GM21717 (cell line): ENCODE data around the gene SLC16A8.
"Not testable (repeated sequence)": the region's sequence is repeated elsewhere in the genome, so short reads cannot be mapped to it uniquely, and the experiment has no call there.

ENCODE experiments used
- ATAC-seq: cut with Tn5 transposase; IDR thresholded peaks from one replicate; pipeline ENCODE4 v1.9.1; 2021; ENCODE audit warnings: mild to moderate bottlenecking, moderate library complexity; ENCODE audit not compliant: unreplicated experiment

SLC16A8 gene

GRCh38 chr22:38083931-38084631 lies at the start of gene SLC16A8:
TSS of gene SLC16A8 (minus strand) at chr22:38084184. CDS start at chr22:38082873, 1,311 bp downstream.
- no peak for ATAC-seq

- no peak for ATAC-seq
These were observed 49.3 kb upstream of the SLC16A8 start for GRCh38 chr22:38133331-38133730.

- no peak for ATAC-seq
These were observed 48.8 kb upstream of the SLC16A8 start for GRCh38 chr22:38132794-38133193.

- ATAC-seq: no peak
These were observed 48.2 kb upstream of the SLC16A8 start for GRCh38 chr22:38132136-38132535.

- ATAC-seq: no peak
These were observed 47.4 kb upstream of the SLC16A8 start for GRCh38 chr22:38131399-38131798.

- no peak for ATAC-seq
These were observed 45.9 kb upstream of the SLC16A8 start for GRCh38 chr22:38129856-38130255.

- no peak for ATAC-seq
These were observed 45.0 kb upstream of the SLC16A8 start for GRCh38 chr22:38129021-38129420.

GRCh38 chr22:38127869-38128268 lies 43.9 kb upstream of the SLC16A8 start:
- ATAC-seq: no peak

GRCh38 chr22:38126928-38127668 lies 43.1 kb upstream of the SLC16A8 start:
- ATAC-seq: no peak

- no peak for ATAC-seq
These were observed 41.8 kb upstream of the SLC16A8 start for GRCh38 chr22:38125751-38126201.

- ATAC-seq: no peak
These were observed 41.1 kb upstream of the SLC16A8 start for GRCh38 chr22:38125038-38125610.

GRCh38 chr22:38124236-38124974 lies 40.4 kb upstream of the SLC16A8 start:
- no peak for ATAC-seq

- ATAC-seq: no peak
These were observed 38.6 kb upstream of the SLC16A8 start for GRCh38 chr22:38122616-38123015.

- ATAC-seq: no peak
These were observed 36.6 kb upstream of the SLC16A8 start for GRCh38 chr22:38120359-38121110.

- not testable (repeated sequence) for ATAC-seq
These were observed 34.8 kb upstream of the SLC16A8 start for GRCh38 chr22:38118747-38119146.

GRCh38 chr22:38118182-38118581 lies 34.2 kb upstream of the SLC16A8 start:
- no peak for ATAC-seq

- not testable (repeated sequence) for ATAC-seq
These were observed 33.6 kb upstream of the SLC16A8 start for GRCh38 chr22:38117556-38117955.

GRCh38 chr22:38115423-38116205 lies 31.6 kb upstream of the SLC16A8 start:
- no peak for ATAC-seq

- ATAC-seq: no peak
These were observed 30.8 kb upstream of the SLC16A8 start for GRCh38 chr22:38114484-38115398.
